Measurements from ENCODE around the gene TRMT6.

The TRMT6 gene

GRCh38 chr20:5974531-5974930 lies 24.2 kb upstream of the TRMT6 start:
- POLR2A ChIA-PET = no interaction called here
- CTCF ChIA-PET = interaction anchor here (0.6 to 1.6 kb wide), 4 partner anchors 9 to 445 kb away, joined by 3 to 4 read pairs (median 4); no protein-coding TSS in a partner anchor
- no peak for TF ChIP-seq CTCF (IDR thresholded peaks at IDR 0.05; ENCODE audit: control extremely low read depth, extremely low read depth, low read depth, missing control alignments)
- no peak for DNase-seq (ENCODE audit: extremely low spot score)

GRCh38 chr20:5973971-5974370 lies 23.6 kb upstream of the TRMT6 start:
- no peak for DNase-seq (ENCODE audit: extremely low spot score)
- POLR2A ChIA-PET = no interaction called here
- TF ChIP-seq CTCF (IDR thresholded peaks at IDR 0.05; ENCODE audit: control extremely low read depth, extremely low read depth, low read depth, missing control alignments) = no peak
- CTCF ChIA-PET = interaction anchor here (1.6 kb wide), 1 partner anchor 9 kb away, joined by 4 read pairs; no protein-coding TSS in a partner anchor

- ChIA-PET POLR2A (no interaction called here), CTCF (interaction anchor here (0.9 kb wide), 2 partner anchors 17 to 19 kb away, joined by 4 read pairs; no protein-coding TSS in a partner anchor)
- DNase-seq (ENCODE audit: extremely low spot score) = no peak
- TF ChIP-seq CTCF (IDR thresholded peaks at IDR 0.05; ENCODE audit: control extremely low read depth, extremely low read depth, low read depth, missing control alignments) = no peak
Measured at GRCh38 chr20:5973172-5973571, 22.8 kb upstream of the TRMT6 start.

GRCh38 chr20:5971203-5971602 lies 20.9 kb upstream of the TRMT6 start:
- ChIA-PET CTCF (interaction anchor here (0.8 to 1.5 kb wide), 4 partner anchors 23 to 42 kb away, joined by 3 to 5 read pairs (median 3); no protein-coding TSS in a partner anchor), POLR2A (no interaction called here)
- DNase-seq (ENCODE audit: extremely low spot score) = no peak
- no peak for TF ChIP-seq CTCF (IDR thresholded peaks at IDR 0.05; ENCODE audit: control extremely low read depth, extremely low read depth, low read depth, missing control alignments)

- TF ChIP-seq CTCF (IDR thresholded peaks at IDR 0.05; ENCODE audit: control extremely low read depth, extremely low read depth, low read depth, missing control alignments) = no peak
- ChIA-PET CTCF (no interaction called here), POLR2A (no interaction called here)
- no peak for DNase-seq (ENCODE audit: extremely low spot score)
Measured at GRCh38 chr20:5970381-5970780, 20.0 kb upstream of the TRMT6 start.

- POLR2A ChIA-PET = no interaction called here
- TF ChIP-seq CTCF (IDR thresholded peaks at IDR 0.05; ENCODE audit: control extremely low read depth, extremely low read depth, low read depth, missing control alignments) = no peak
- CTCF ChIA-PET = no interaction called here
- no peak for DNase-seq (ENCODE audit: extremely low spot score)
Measured at GRCh38 chr20:5969940-5970339, 19.6 kb upstream of the TRMT6 start.
